Pulmonary artery endothelial cell (primary cell): ENCODE results near the gene ACTL10. TPM values are rescaled to one million over a fixed set of nuclear protein-coding genes. Genes with fewer than 3 reads are reported as not detected.

Experiments used
- total RNA-seq: library from RNA; depleted of rRNA; stranded (reverse); fragments of >200 nt; gene quantifications from 2 replicates; pipeline ENCODE4 v1.2.3, GENCODE V29; 2014

Gene ACTL10
- total RNA-seq, 1 donor from 2014 or later = 4.2 TPM

Other genes with a start within 250 kb of the ACTL10 start
- 5.1 and 9.5 TPM in 2 replicates for gene SNTA1, start 223.2 kb upstream of the ACTL10 start, total RNA-seq
- gene CBFA2T2, start 176.8 kb upstream of the ACTL10 start, total RNA-seq = 3.0 and 4.0 TPM in 2 replicates
- gene C20orf144, start 4.6 kb upstream of the ACTL10 start, total RNA-seq = under 0.01 and 0.11 TPM in 2 replicates
- 10.9 and 16.2 TPM in 2 replicates for gene NECAB3, start 7.5 kb downstream of the ACTL10 start, total RNA-seq
- 14.1 and 24.2 TPM in 2 replicates for gene E2F1, start 19.4 kb downstream of the ACTL10 start, total RNA-seq
- gene PXMP4, start 53.4 kb downstream of the ACTL10 start, total RNA-seq = 7.1 TPM in 2 replicates
- 0.86 and 1.1 TPM in 2 replicates for gene ZNF341, start 65.1 kb downstream of the ACTL10 start, total RNA-seq
- gene CHMP4B, start 144.4 kb downstream of the ACTL10 start, total RNA-seq = 48.8 and 52.8 TPM in 2 replicates